Fibroblast of skin of back (primary cell): ENCODE measurements around the gene PDGFRB.
A peak's percentile ranks its signal among the peaks of the same experiment; 100 is the strongest.

Experiments used
- DNase-seq: peaks from one replicate; pipeline ENCODE4 v3.0.0-alpha.2; 2013

Gene PDGFRB

DNA sequence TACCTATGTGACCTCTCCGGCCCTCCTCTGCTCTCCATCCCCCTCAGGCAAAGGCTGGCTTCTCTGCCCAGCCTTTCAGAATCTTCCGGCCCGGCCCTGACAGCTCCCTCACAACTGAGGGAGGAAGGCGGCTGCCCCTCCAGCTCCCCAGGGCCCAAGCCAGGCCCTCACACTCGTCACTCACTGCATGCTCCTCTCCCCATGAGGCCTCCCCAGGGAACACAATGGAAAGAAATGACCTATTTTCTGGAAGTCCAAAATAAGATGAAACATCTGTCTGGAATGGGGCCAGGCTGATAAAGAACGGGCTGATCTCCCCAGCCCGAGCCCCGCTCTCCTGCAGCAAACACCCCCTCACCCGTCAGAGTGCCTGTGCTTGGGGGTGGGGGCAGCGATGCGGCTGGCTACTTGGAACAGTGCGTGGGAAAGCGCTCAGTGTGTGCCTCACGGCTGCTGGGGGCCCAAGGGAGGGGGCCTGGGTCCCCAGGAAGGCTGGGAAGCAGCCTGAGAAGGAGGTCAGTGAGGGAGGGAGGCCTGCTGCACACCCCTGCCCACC lies 11.3 kb downstream of the PDGFRB start:
- peak; percentile 94 for DNase-seq

DNA sequence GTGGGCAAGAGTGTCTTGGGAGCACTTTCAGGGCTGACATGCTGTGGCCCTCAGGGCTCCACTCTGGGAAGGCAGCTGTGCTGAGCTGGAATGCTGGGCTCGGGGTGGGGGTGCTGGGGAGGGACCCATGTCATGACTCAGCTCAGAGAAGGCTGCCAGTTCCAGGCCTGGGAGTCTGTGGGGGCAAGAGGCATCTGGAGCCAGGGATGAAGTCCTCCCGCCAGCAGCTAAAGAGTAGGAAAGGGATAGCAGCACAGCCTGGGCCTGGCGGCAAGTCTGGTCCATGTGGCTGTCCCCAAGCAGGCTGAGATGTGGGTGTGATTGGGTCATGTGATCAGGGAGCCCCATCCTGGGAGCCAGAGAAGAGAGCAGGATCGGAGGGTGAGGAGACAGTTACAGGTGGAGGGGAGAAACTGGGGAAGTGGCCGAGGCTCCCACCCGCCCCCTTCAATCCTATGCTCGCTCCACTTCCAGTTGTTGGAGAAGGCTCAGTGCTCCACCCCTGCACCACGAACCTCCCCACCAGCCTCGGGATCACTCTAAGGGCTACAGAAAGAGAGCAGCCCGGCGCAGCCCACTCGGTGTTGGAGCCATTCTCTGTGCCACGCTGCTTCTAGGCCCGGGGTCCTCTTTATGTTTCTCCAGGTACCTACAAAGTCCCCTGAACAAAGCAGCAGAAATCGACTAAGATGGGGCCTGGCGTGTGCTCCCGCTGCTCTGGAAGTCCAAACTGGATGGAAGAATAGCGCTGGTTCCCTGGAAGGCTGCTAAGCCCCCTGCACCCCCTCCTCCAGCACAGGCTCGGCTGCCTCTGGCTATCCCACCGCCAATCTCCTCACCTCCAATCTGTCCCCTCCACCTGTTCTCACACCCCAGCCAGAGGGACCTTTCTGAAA lies 12.0 kb downstream of the PDGFRB start:
- peak; percentile 98 for DNase-seq

GRCh38 chr5:150142959-150143349 lies 12.7 kb downstream of the PDGFRB start:
- DNase-seq: peak; percentile 91

DNA sequence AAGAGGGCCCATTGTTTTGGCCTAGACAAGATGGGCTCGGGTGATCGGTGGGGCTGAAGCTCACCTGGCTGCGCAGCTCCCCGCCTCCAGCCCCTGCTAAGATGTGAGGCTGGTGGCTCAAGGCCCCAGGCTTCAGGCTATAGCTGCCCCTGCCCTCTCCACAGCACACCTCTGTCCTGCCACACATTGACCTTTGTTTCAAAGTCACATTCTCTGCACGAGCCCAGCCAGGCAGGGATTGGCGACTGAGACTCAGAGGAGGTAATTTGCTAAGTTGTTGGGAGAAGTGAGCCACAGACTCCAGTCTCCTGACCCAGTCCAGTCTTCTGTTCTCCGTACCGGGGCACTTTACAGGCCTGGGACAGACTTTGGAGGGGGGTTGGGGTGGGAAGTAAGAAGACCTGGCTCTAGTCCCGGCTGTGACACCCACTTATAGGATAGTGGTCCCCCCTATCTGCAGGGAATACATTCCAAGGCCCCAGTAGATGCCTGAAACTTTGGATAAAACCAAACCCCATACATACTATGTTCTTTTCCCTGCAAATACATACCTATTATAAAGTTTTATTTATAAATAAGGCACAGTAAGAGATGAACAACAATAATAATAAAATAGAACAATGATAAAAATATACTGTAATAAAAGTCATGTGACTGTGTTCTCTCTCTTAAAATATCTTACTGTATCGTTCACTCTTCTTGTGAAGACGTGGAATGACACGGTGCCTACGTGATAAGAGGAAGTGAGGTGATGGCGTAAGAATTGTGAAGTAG lies 13.3 kb downstream of the PDGFRB start:
- DNase-seq: no peak

GRCh38 chr5:150141544-150142184 lies 14.0 kb downstream of the PDGFRB start:
- DNase-seq: peak; percentile 89

- DNase-seq: peak; percentile 88
Observed at GRCh38 chr5:150140830-150141229, 14.8 kb downstream of the PDGFRB start.

GRCh38 chr5:150139334-150139733 lies 16.3 kb downstream of the PDGFRB start:
- DNase-seq: peak; percentile 95

DNA sequence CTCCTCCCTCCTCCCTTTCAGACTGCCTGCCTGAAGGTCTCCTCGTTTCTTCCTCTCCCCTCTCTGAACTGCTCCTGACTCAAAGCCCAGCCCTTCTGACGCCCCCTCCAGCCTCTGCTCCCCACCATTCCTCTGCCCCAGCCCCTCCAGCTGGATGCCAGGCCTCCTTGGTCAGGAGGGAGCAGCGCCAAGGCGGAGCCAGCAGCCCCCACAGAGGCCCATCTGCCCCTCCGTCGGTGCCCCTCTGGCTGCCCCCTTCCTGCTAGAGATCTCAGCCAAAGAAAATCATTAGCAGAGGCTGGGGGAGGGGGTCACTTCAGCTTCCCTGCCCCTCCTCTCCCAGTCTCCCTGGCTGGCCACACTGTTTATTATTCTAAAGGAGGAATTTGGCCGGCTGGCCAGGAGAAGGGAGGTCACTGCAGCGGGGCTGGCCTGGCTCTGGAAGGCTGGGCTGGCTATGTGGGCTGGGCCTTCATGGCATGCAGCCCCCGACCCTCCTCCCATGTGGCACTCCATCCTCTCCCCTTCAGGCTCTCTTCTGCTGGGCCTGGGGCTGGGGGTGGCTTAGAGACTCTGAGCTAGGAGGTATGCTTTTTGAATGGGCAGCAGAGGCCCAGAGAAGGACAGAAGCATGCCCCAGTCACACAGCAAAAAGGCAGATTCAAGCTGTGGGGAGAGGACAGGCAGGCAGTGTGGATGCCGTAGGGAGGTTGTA lies 16.9 kb downstream of the PDGFRB start:
- peak; percentile 96 for DNase-seq

GRCh38 chr5:150137997-150138396 lies 17.6 kb downstream of the PDGFRB start:
- DNase-seq: peak; percentile 48

DNA sequence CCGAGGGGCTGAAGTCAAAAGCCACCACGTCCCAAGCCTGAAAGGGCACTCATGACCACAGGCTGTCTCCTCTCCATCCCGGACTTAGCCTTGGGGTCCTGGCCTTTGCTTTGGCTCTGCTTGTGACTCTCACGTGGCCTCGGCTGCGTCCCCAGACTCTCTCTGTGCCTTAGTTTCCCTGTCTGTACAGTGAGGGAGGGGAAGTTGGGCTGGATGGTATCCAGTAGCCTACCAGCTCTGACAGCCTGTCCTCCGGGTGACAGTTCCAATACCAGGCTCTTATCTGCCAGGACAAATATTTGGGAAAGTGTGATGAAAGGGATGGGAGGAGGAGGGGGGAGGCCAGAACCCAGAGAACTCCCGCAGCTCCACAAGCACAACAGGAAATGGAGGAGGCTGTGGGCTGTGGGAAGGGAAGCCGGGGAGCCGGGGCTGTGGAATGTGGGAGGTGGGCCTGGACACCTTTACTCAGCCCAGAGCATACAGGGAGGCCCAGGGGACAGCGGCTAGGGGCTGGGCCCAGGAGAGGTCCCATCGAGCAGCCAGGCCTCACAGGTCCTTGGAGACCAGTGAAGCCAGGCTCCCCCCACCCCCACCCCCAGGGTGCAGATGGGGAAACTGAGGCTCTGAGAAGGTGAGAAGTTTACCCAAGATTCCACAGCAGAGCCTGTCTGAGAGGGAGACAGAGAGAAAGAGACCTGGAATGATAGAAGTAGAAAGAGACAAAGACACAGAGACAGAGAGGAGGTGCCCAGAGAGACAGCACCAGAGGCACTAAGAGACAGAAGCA lies 18.3 kb downstream of the PDGFRB start:
- peak; percentile 82 for DNase-seq

- DNase-seq: no peak
Observed at GRCh38 chr5:150136305-150137167, 19.1 kb downstream of the PDGFRB start.

- DNase-seq: no peak
Observed at GRCh38 chr5:150135557-150136304, 19.9 kb downstream of the PDGFRB start.

GRCh38 chr5:150134198-150134588 lies 21.5 kb downstream of the PDGFRB start:
- DNase-seq: no peak

GRCh38 chr5:150133581-150134197 lies 22.0 kb downstream of the PDGFRB start:
- no peak for DNase-seq

- DNase-seq: no peak
Observed at GRCh38 chr5:150132740-150133139, 22.9 kb downstream of the PDGFRB start.

DNA sequence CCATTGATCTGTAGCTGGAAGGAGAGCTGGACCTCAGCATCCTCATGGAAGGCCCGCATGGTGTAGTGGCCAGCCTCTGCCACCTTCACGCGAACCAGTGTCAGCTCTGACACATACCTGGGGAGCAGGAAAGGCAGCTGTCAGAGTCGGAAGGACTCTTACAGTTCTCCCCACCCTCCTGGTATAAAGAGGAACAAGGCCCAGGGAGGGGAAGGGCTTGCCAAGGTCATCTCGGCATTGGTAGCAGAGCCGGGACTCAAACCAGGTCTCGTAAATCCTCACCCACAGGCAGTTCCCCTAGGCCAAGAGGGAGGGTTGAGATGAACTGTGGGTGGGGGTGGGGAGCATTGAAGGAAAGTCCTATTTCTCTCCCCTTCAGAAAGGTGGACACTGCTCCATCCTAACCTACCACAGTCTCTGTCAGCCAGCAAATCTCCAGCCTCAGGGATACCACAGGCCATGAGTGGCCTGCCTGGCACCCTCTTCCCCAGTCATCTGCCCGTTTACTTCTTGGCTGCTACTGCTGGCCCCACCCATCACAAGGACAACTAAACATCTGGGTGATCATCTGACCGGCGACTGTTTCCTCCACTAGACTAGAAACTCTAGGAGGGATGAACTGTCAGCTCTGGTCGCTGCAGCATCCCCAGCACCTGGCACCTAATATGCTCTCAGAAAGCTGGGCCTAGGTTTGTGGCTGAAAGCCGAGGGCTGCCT lies 23.5 kb downstream of the PDGFRB start:
- no peak for DNase-seq

DNA sequence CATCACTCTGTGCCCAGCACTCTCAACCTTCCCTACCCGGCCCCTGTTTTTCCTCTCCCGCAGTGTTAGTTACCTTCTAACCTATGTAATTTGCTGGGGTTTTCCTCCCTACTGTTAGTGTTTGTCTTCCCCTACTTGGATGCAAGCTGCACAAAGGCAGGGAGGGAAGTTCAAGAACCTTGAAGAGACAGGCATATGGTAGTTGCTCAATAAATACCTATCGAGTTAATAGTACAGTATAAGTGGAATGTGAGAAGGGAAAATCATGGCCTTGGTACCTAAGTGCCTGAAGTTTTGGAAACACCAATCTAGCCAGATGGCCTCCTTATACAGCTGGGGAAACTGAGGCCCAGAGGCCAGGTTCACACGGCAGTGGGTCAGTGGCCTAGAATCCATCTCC lies 24.2 kb downstream of the PDGFRB start:
- DNase-seq: no peak

- no peak for DNase-seq
Observed at GRCh38 chr5:150130493-150130922, 25.1 kb downstream of the PDGFRB start.
